GM21576 (cell line): ENCODE data around the gene CXorf66.
"Not testable (repeated sequence)": the region's sequence is repeated elsewhere in the genome, so short reads cannot be mapped to it uniquely, and the experiment has no call there.

ENCODE experiments used
- ATAC-seq: cut with Tn5 transposase; IDR thresholded peaks from one replicate; pipeline ENCODE4 v1.9.1; 2021; ENCODE audit warnings: mild to moderate bottlenecking, moderate library complexity; ENCODE audit not compliant: unreplicated experiment

CXorf66 gene

DNA sequence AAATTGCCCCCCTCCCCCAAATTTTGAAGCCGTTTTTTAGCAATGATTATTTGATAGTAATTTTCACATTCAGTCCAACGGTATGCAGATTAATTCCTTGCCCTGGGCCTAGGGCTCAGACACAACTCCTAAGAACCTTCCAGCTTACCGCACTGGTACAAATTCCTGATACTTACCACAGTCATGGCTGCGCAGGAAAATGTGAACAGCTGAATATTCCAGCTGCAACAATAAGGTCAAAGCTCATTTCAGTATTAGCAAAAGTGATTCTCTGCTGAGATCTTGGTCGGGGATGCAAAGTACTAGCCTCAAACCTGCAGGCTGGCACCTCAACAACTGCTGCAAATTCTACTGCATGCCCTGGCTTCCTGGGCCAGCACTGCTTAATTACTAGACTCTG is 35.4 kb downstream of the CXorf66 start:
- no peak for ATAC-seq

DNA sequence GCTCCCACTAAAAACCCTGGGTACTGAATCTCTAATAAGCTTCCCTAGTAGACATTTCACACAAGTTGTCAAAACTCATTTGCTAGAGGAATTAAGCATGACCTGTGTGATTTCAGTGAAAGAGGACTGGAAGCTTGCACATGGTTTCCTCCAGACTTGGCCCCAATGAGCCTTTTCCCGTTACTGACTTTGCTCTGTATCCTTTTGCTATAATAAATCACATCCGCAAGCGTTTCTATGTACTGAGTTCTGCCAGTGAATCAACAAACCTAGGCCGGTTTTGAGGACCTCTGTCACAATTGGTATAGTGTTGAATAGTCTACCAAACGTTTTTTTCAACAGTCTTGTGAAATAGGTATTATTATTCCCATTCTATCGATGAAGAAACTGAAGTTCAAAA is 40.6 kb downstream of the CXorf66 start:
- ATAC-seq, result no peak

DNA sequence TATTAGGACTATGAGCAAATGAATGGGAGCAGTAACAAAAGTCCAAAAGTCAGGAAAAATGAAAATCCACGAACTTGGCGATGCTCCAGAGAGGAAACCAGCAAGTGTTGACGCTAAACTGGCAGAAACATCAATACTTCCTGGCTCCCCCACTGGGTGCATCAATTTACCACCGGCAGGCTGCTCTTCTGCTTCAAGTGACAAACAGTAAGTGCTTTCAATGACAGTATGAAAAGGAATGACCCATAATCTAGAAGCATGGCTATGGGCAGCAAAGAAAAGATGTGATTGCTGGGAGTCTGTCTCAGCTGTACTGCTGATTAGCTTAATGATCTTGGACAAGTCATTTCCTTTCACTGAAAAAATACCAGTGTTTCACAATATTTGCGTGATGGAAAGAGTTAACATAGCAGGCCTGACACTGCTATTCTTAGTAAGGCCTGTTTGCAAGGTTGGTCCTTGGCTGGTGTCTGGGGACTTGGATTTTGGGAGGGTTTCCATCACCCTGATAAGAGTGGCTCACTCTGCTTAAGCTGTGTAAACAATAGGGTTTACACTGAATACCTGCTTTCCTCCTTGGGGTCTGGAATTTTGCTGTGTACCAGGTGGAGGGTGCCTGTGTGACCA is 41.1 kb downstream of the CXorf66 start:
- ATAC-seq, result no peak

DNA sequence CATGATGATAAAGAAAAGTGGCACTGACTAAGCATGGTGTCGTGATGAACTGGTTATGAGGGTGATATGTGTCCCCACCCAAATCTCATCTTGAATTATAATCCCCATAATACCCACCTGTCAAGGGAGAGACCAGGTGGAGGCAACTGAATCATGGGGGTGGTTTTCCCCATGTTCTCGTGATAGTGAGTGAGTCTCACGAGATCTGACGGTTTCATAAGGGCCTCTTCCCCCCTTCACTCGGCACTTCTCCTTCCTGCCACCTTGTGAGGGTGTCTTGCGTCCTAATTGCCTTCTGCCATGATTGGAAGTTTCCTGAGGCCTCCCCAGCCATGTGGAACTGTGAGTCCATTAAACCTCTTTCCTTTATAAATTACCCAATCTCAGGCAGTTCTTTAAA is 44.2 kb downstream of the CXorf66 start:
- not testable (repeated sequence) for ATAC-seq

DNA sequence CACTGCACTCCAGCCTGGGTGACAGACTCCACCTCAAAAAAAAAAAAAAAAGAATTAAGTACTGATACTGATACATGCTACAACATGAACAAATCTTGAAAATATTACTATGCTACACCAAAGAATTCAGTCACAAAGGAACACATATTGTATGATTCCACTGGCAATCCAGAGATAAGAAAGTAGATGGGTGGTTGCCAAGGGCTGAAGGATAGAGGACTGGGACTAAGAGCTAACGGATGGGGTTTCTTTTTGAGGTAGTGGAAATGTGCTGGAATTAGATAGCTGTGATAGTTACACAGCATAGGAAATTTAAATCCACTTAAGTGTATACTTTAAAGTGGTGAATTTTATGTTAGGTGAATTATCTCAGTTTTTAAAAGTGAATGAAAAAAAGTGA is 45.0 kb downstream of the CXorf66 start:
- ATAC-seq, result no peak

DNA sequence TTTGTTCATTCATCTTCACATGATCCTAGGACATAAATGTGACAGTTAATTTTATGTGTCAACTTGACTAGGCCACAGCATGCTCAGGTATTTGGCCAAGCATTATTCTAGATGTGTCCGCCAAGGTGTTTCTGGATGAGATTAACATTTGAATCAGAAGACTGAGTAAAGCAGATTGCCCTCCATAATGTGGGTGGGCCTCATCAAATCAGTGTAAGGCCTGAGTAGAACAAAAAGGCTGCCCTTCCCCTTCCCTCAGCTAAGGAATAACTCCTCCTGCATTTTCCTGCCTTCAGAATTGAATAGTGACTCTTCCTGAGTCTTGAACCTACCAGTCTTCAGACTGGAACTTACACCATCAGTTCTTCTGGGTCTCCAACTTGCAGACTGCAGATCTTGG is 50.9 kb downstream of the CXorf66 start:
- no peak for ATAC-seq

DNA sequence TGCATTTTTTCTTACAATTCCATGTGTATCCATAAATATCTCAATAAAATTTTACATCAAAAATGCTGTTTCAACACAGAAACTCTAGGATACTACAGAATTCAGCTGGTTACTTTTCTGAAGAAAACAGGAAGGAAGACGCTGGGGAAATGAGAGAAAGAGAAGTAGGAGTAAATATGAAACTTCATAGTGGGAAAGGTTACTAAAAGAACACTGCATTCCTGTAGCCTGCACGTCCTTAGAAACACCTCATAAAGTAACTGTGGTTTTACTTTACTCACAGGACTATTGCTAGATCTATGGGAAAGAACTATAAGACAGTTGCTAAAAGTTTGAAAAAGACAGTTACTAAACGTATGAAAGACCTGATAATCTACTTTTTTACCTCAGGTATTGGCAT is 55.6 kb downstream of the CXorf66 start:
- no peak for ATAC-seq

DNA sequence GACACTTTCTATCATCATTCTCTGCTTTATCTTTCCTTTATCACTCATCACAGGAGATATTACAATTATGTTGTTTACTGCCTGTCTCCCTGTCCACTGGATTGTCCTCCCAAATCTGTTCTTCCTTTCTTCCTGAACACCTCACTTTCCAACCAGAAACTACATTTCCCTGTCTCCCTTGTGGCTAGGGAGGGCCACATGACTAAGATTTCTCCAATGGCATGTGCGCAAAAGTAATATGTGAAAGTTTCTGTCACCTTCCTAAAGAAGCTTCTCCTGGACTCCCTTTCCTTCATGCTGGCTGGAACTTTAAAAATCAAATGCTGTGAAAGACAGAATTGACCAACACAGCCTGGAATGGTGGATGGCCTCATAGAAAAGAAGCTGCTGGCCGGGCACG is 58.2 kb downstream of the CXorf66 start:
- ATAC-seq, result no peak

DNA sequence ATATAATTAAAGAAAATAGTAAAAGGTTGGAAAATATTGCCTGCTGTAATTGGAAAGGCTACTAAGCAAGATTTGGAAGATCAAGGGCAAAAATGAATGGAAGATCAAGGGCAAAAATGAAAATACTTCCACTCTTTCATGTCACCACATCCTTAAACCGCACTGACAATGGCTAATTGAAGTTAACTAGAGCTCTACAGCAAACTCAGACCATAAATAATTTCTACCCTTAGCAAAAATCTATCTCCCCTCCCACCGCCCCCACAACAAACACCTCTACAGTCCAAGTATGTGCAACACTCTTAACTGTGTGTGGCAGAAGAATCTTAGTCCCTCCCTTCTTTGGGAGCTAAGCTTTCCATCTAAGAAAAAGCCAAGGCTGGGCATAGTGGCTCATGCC is 59.6 kb downstream of the CXorf66 start:
- ATAC-seq, result no peak
